Measurements from ENCODE around the gene MAP2.
"Not testable (repeated sequence)": the region's sequence is repeated elsewhere in the genome, so short reads cannot be mapped to it uniquely, and the experiment has no call there.

Gene MAP2

GRCh38 chr2:209536363-209536762 is 112.5 kb downstream of the MAP2 start:
- DNase-seq: no peak

DNA sequence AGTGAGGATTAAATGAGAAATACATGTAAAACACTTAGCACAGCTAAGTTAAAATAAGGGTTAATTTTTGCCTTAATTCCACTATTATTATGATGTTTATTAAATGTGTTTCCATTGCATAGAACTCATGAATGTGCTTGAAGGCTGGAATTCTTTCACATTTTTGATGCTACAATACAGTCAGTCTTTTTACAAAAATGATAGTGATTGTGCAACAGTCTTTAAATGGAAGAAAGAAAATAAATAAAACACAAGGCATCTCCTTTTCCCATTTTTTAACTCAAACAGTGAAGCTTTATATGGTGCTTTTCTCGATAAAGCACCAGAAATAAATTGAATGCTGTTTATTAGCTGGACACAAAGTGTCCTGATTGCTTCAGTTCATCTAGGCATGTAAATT is 123.9 kb downstream of the MAP2 start:
- no peak for DNase-seq

GRCh38 chr2:209549589-209549988 is 125.7 kb downstream of the MAP2 start:
- DNase-seq: no peak

GRCh38 chr2:209553913-209554312 is 130.1 kb downstream of the MAP2 start:
- DNase-seq: no peak

GRCh38 chr2:209556354-209556961 is 132.6 kb downstream of the MAP2 start:
- DNase-seq: peak; percentile 32

DNA sequence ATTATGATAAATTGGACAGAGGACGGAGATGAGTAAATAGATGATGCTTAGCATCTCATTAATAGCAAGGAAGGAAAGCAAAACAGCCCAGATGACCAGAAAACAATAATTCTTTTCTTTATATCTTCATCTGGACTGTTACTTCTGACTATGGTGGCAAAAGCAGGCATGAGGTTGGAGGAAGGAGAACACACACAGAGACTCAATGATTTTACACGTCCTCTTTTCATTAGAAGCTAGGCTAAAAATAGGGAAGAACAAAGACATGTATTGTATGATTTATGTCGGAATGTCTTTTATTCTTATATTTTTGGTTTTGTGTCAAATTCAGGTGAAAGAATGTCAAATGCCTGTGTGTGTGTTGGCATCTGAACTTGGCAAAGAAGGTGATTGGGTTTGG is 137.1 kb downstream of the MAP2 start:
- DNase-seq: no peak

DNA sequence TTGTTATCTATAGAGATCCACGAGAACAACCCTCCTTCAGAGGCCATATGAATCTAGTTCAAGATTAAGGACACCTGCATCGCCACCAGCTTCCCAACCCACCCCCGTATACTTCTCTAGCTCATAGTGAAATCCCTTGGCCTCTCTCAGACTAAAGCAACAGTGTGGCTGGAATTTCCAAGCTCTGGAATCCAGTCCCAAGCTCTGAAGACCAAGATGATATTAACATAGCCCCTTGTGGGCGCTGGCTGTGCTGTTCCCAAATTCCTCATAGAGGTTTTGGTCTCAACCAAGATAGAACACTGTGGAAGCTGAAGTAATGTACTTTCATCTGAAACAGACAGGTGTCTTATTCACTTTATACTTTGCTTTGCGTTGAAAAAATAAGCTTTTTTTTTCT is 139.6 kb downstream of the MAP2 start:
- no peak for DNase-seq

GRCh38 chr2:209564816-209565215 is 141.0 kb downstream of the MAP2 start:
- DNase-seq: no peak

DNA sequence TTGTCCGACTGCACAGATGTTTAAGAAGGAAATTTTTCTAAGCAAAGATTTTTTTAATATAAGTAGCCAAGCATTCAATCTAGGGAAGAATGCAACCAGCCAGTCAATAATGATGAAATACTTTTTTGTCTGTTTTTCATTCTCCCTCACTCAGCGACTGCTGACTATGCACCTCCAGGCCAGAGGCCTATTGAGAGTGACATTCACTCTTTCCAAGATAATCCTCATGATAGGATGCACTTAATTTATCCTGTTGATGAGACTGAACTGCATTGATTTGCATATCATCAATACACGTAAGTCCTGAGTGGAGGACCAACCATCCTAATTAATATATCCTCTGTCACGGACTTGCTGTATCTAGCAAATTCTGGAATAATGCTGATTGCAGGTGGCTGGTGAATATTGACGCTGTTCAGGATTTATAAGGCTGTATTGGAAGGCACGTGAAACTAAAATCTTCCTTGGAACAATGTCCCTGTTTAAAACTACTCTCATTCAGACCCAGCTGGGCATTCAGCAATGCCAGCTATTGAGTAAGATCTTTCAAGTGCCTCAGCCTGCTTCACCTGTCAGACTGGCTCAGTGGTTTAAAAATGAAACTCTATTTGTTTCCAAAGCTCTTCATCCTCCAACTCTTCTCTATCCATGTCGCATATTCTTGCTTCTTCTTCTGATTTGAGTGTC is 142.2 kb downstream of the MAP2 start:
- DNase-seq: no peak

- DNase-seq: no peak
Observed at GRCh38 chr2:209570194-209570593, 146.3 kb downstream of the MAP2 start.

- no peak for DNase-seq
Observed at GRCh38 chr2:209574515-209574914, 150.7 kb downstream of the MAP2 start.

DNA sequence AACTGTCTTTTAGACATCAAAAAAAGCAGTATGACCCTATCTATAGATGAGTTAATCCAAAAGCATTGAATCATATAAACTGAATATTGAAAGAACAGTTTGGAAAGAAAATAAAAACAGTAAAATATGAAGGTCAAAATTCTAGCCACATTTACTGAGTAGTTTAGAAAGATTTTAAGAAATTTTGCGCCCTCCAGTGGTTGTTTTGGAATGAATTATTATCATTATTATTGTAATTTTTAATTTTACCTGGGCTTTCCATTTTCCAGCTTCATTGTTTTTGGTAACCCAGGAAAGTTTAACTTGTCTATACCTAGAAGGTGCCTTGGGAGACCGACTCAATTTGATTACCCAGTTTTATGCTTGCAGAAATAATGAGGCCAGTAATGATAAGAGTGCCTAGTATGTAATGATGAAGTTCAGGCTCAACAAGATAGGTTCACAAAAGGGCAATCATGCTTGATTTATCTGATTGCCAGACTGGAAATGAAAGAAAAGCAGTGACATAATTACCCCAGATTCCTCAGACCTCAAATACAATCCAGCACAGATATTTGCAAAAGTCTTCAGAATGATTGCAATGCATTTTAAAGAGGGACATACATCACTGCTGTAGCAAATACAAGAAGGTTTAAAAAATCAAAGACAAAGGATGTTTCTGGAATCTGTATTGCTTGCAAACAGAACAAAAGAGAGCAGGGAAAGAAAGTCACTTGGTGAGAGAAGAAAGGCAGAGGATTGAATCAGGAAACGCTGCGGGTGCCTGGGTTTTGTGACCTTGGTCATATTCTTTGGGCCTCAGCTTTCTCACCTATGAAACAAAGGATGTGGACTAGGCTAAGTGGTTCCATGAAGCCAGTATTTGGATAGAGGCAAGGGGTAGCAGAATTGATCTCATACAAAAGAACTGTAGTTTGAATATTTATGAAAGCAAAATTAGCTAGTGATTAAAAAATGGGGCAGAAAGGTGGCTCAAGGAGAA is 153.8 kb downstream of the MAP2 start:
- DNase-seq: peak; percentile 41

DNA sequence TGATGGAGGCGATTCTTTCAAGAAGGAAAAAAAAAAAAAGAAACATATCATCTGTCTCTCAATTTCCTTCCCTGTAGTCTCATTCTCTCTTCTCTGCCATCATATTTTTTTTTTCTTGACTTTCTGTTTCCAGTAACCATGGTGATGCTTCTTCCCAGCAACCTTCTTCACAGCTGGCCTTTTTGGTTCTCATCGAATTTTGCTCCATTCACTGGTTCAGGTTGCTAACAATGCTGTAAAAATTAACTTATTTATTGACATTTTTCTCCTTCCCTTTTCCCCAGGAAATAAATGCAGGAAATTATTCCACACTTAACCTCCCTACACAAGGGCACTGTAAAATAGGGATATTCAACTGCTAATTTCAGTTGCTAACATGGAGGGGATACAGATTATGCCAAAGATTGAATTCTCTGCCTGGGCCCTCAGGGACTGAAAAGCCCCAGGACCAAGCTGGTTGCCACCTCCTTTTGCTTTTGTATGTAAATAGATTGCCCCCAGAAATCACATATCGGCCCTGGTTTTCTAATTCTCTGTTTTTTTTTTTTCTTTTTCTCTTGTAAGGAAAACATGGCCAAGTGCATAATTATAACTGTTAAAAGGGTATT is 154.7 kb downstream of the MAP2 start:
- peak; percentile 18 for DNase-seq

- DNase-seq: peak; percentile 95
Observed at GRCh38 chr2:209579230-209579749, 155.4 kb downstream of the MAP2 start.

- DNase-seq: no peak
Observed at GRCh38 chr2:209581040-209581439, 157.2 kb downstream of the MAP2 start.

DNA sequence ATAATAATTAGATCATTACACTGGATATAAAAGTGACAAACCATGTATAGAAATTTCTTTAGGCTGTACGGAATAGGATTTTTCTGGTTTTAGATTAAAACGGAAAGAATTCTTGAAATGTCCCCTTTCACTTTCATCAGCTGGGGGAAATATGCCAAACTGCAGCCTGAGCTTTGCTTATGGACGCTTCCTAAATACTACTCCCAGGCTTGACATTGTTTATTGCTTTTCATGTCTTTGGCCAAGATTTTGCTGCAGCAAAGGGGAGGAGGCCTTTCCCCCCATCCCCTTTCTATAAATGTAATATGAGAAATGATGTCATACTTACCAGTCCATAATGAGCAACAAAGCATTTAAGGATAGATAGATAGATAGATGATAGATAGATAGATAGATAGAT is 158.4 kb downstream of the MAP2 start:
- no peak for DNase-seq

DNA sequence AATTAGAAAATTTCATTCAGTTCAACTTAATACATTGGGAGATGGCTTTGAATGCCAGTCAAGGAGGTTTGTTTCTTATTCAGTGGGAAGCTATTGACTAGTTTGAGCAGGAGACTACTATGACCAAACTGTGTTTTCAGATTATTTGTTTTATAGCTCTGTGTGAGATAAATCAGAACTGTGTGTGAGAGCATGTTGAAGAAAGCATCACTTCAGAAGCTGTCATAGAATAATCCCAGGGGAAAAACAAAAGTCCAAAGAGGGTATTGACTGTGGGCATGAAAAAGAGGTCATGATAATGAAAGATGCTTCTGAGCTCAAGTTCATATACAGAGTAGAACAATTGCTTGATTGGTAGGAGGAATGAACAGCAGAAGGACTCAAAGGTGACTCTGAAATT is 160.6 kb downstream of the MAP2 start:
- no peak for DNase-seq

- DNase-seq: no peak
Observed at GRCh38 chr2:209584915-209585314, 161.1 kb downstream of the MAP2 start.

DNA sequence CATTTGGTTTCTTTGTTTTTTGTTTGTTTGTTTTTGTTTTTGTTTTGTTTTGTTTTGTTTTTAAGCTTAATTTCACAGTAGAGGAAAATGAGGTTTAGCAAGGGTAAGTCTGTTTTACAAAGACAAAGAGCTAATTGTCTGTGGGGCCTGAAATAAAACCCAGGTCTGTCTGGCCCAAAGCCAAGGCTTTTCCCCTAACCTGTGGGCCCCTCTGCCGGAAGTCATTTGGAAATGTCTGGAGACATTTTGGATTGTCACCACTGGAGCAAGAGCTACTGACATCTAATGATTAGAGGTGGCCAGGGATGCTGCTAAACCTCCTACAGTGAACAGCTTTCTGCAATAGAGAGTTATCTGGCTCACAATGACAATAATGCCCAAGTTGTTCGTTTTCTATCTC is 167.2 kb downstream of the MAP2 start:
- DNase-seq: no peak

- peak; percentile 23 for DNase-seq
Observed at GRCh38 chr2:209592106-209592505, 168.3 kb downstream of the MAP2 start.

GRCh38 chr2:209593930-209594329 is 170.1 kb downstream of the MAP2 start:
- no peak for DNase-seq

GRCh38 chr2:209596262-209596661 is 172.4 kb downstream of the MAP2 start:
- DNase-seq: no peak

DNA sequence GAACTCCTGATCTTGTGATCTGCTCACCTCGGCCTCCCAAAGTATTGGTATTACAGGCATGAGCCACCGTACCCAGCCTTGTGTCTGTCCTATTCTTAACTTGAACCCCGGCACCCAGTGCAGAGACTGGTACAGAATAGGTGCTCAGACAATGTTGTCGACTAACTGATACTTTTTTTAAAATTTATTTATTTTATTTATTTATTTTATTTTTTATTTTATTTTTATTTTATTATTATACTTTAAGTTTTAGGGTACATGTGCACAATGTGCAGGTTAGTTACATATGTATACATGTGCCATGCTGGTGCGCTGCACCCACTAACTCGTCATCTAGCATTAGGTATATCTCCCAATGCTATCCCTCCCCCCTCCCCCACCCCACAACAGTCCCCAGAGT is 174.4 kb downstream of the MAP2 start:
- not testable (repeated sequence) for DNase-seq
